Smooth muscle cell (in vitro differentiated cells): ENCODE measurements around the gene RASSF3. TPM values are rescaled to one million over a fixed set of nuclear protein-coding genes. Genes with fewer than 3 reads are reported as not detected.

Source experiments
- DNase-seq: peaks from one replicate; lab custom pipeline; 2025; ENCODE audit not compliant: unreplicated experiment; lab: John Stamatoyannopoulos, UW
- H2AFZ ChIP-seq: fragments of 200-600 bp; sonication (generic); 2 replicates; pipeline ENCODE4 v1.6.0; 2016; ENCODE audit warnings: antibody characterized with exemption, low read depth, mild to moderate bottlenecking
- H3F3A ChIP-seq: fragments of 200-600 bp; sonication (generic); 2 replicates; pipeline ENCODE4 v1.6.0; 2017; ENCODE audit warnings: antibody characterized with exemption, low read depth
- H3K27ac ChIP-seq: fragments of 200-600 bp; sonication (generic); 2 replicates; pipeline ENCODE4 v1.5.1; 2016; ENCODE audit warnings: low read depth, mild to moderate bottlenecking
- H3K27me3 ChIP-seq: fragments of 200-600 bp; sonication (generic); 2 replicates; pipeline ENCODE4 v1.6.1; 2016; ENCODE audit warnings: low read depth, mild to moderate bottlenecking
- H3K36me3 ChIP-seq: fragments of 200-600 bp; sonication (generic); 2 replicates; pipeline ENCODE4 v1.5.1; 2016; ENCODE audit warnings: low read depth
- H3K4me1 ChIP-seq: fragments of 200-600 bp; sonication (generic); 2 replicates; pipeline ENCODE4 v1.5.1; 2016; ENCODE audit warnings: low read depth
- H3K4me2 ChIP-seq: fragments of 200-600 bp; sonication (generic); 2 replicates; pipeline ENCODE4 v1.6.0; 2016; ENCODE audit warnings: mild to moderate bottlenecking
- H3K4me3 ChIP-seq: fragments of 200-600 bp; sonication (generic); 2 replicates; pipeline ENCODE4 v1.5.1; 2016; ENCODE audit warnings: mild to moderate bottlenecking
- H3K79me2 ChIP-seq: fragments of 200-600 bp; sonication (generic); 2 replicates; pipeline ENCODE4 v1.6.0; 2016; ENCODE audit warnings: low read depth, mild to moderate bottlenecking
- H3K9ac ChIP-seq: fragments of 200-600 bp; sonication (generic); 2 replicates; pipeline ENCODE4 v1.6.0; 2016; ENCODE audit warnings: low read depth
- H3K9me3 ChIP-seq: fragments of 200-600 bp; sonication (generic); replicated peaks from 2 replicates; pipeline ENCODE4 v1.5.1; 2016; ENCODE audit warnings: low read depth
- H4K20me1 ChIP-seq: fragments of 200-600 bp; sonication (generic); 2 replicates; pipeline ENCODE4 v1.6.0; 2016; ENCODE audit warnings: low read depth
- WGBS: methylation state at CpG from one replicate; pipeline ENCODE4 v1.1.7; 2016; ENCODE audit warnings: low lambda C conversion rate; 5-methylcytosine and 5-hydroxymethylcytosine counted together
- polyA plus RNA-seq: library from polyadenylated mRNA; unstranded; fragments of >200 nt; fragmentation: Nextera tagmentation; extraction: Ambion mirVana; gene quantifications from 2 replicates; pipeline ENCODE4 v1.2.1, GENCODE V29; 2016
- total RNA-seq: library from RNA; depleted of rRNA; stranded (reverse); fragments of >200 nt; gene quantifications from 2 replicates; pipeline ENCODE4 v1.2.3, GENCODE V29; 2014
- TF ChIP-seq, protein P1 (sequence below): fragments of 200-600 bp; sonication (generic); IDR thresholded peaks from 2 replicates; pipeline ENCODE4 v1.5.1; 2017; ENCODE audit warnings: borderline replicate concordance, mild to moderate bottlenecking, antibody characterized with exemption; ENCODE audit not compliant: insufficient read depth, poor library complexity, severe bottlenecking

The RASSF3 gene
- total and polyA plus RNA-seq, 2 experiments from 2014 or later = 1.2 to 5.6 TPM

DNA sequence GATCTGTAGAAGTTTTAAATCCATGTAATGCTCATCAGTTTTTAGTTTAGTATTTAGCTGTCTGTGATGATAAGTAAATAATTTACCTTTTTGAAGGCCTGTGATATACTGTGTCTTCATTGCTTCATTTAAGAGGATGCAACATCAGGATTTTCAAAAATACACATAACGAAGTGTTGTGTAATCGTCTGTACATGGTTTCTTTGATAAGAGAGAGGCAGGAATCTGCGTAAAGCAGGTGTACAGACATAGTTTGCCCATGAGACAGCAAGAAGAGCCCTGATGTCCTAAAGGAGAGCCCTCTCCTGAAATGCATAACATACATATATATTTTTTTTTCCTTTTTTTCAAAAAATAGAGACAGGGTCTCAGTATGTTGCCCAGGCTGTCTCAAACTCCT is 44.8 kb downstream of the RASSF3 start:
- H3K9me3 ChIP-seq = no peaks in the 10 kb centered on the region
- no peaks in the 10 kb centered on the region for H3K36me3 ChIP-seq
- H3K27me3 ChIP-seq = no peaks in the 10 kb centered on the region
- peaks cover 20% of the 10 kb centered on the region for H3K79me2 ChIP-seq
- no peak overlapping the region for H3K27ac ChIP-seq
- H3F3A ChIP-seq = peaks cover 13% of the 10 kb centered on the region
- no peak overlapping the region for H3K4me3 ChIP-seq
- peaks cover 23% of the 10 kb centered on the region for H4K20me1 ChIP-seq
- H3K4me1 ChIP-seq = no peaks in the 10 kb centered on the region
- no peak overlapping the region for H3K4me2 ChIP-seq
- 64% methylated on average over 3 of the region's 3 CpGs for WGBS
- no peak for DNase-seq
- TF ChIP-seq, protein P1, sequence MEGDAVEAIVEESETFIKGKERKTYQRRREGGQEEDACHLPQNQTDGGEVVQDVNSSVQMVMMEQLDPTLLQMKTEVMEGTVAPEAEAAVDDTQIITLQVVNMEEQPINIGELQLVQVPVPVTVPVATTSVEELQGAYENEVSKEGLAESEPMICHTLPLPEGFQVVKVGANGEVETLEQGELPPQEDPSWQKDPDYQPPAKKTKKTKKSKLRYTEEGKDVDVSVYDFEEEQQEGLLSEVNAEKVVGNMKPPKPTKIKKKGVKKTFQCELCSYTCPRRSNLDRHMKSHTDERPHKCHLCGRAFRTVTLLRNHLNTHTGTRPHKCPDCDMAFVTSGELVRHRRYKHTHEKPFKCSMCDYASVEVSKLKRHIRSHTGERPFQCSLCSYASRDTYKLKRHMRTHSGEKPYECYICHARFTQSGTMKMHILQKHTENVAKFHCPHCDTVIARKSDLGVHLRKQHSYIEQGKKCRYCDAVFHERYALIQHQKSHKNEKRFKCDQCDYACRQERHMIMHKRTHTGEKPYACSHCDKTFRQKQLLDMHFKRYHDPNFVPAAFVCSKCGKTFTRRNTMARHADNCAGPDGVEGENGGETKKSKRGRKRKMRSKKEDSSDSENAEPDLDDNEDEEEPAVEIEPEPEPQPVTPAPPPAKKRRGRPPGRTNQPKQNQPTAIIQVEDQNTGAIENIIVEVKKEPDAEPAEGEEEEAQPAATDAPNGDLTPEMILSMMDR = no peak
- H3K9ac ChIP-seq = no peak overlapping the region
- H2AFZ ChIP-seq = no peak overlapping the region

DNA sequence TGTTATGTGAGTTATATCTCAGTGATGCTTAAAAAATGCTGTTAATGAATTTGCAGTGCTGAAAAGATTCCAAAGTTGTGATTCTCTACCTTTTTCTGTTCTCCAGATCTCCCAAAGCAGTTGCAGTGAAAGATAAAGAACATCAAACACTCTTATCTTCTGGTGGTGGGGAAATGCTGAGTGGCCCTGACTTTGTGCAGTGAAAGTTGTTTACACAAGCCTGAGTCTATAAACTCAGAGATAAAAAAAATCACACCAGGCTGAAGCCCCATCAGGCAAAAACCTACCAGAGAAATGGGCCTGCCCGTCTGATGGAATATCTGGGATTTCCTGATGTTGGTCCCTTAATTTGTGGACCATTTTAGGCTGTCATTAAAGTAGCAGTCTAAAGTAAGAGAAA is 46.1 kb downstream of the RASSF3 start:
- no peaks in the 10 kb centered on the region for H3K36me3 ChIP-seq
- peaks cover 14% of the 10 kb centered on the region for H4K20me1 ChIP-seq
- peaks cover 4% of the 10 kb centered on the region for H3F3A ChIP-seq
- H3K9me3 ChIP-seq = no peaks in the 10 kb centered on the region
- no peaks in the 10 kb centered on the region for H3K4me1 ChIP-seq
- H3K27me3 ChIP-seq = no peaks in the 10 kb centered on the region
- TF ChIP-seq, protein P1 = no peak
- no peak overlapping the region for H3K9ac ChIP-seq
- H2AFZ ChIP-seq = no peak overlapping the region
- no peak for DNase-seq
- WGBS = 28% methylated on average over 1 of the region's 1 CpG
- H3K27ac ChIP-seq = no peak overlapping the region
- peaks cover 28% of the 10 kb centered on the region for H3K79me2 ChIP-seq
- H3K4me2 ChIP-seq = peak overlapping the region; percentile 9
- H3K4me3 ChIP-seq = no peak overlapping the region

DNA sequence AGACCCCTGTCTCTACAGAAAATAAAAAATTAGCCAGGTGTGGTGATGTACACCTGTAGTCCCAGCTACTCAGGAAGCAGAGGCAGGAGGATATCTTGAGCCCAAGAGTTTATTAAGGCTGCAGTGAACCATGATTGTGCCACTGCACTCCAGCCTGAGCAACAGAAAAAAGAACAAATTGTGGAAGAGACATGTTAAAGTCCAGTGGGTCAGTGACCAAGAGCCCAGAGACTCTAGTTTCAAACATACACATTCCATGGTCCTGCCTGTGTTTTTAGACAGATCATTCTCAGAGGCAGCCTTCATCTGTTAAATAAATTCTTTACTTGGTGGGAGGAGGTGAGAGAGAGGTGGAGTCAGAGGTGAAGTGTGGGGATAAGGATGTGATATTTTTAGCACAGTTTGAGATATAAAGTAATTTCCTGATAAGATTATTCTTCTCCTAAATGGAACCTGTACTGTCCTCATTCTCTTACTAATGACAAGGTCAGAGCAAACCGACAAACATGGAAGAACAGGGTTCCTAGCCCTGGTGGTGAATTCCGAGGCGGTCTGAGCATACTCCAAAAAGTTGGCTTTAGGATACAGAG is 48.7 kb downstream of the RASSF3 start:
- Histone ChIP-seq H3K4me2 (no peak overlapping the region), H3K4me3 (no peak overlapping the region), H3K36me3 (no peaks in the 10 kb centered on the region), H3K9me3 (no peaks in the 10 kb centered on the region), H2AFZ (no peak overlapping the region), H3K79me2 (peaks cover 25% of the 10 kb centered on the region), H3K9ac (no peak overlapping the region), H3K4me1 (no peaks in the 10 kb centered on the region), H3K27ac (no peak overlapping the region), H3F3A (peaks cover 4% of the 10 kb centered on the region), H4K20me1 (peaks cover 12% of the 10 kb centered on the region), H3K27me3 (no peaks in the 10 kb centered on the region)
- over 99% methylated on average over 3 of the region's 3 CpGs for WGBS
- no peak for DNase-seq
- TF ChIP-seq, protein P1 = no peak

DNA sequence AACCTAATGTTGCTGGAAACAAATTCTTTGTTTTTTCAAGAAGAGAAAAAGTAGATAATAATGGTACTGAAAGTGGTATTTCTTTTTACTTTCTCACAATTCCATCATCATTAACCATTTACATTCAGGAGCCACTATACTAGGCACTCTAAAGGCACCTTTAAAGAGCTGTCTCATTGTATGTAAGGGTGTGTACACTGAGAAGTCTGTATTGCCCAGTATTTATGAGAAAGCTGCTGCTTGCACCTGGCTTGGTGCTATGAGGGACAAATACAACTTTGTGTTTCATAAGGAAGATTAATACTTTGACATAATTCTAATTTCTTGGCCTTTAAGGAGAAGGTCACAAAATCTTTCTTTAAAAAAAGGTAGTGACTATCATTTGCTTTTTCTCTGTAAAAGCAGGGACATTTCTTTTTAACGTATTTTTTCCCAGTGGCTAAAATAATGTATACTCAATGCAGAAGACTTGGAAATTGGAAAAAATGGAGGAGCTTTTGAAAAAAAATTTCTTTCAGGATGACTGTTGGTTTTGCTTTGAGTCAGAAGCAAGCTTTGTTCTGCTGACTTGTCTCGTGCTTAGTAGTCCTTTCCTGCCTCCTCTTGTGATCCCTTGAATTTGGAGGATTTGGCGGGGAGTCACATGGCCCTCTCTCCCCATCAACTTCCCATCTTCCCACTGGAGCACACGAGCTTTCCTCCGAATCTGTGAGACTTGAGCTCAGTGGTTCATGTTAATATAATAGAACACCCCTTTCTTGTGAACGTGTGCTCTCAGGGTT is 50.1 kb downstream of the RASSF3 start:
- Histone ChIP-seq H3K27me3 (no peaks in the 10 kb centered on the region), H3K4me3 (no peak overlapping the region), H2AFZ (no peak overlapping the region), H3K36me3 (no peaks in the 10 kb centered on the region), H3K79me2 (peaks cover 27% of the 10 kb centered on the region), H3K9me3 (no peaks in the 10 kb centered on the region), H3K4me2 (no peak overlapping the region), H3K9ac (no peak overlapping the region), H3K4me1 (peaks cover 2% of the 10 kb centered on the region), H4K20me1 (peaks cover 12% of the 10 kb centered on the region), H3K27ac (no peak overlapping the region), H3F3A (peaks cover 4% of the 10 kb centered on the region)
- no peak for DNase-seq
- WGBS = 88% methylated on average over 6 of the region's 6 CpGs
- TF ChIP-seq, protein P1 = no peak
